K562 (cell line): ENCODE results near the gene FANCC.
A peak's percentile ranks its signal among the peaks of the same experiment; 100 is the strongest.

ENCODE experiments used
- MTA2 ChIP-seq: fragments of 450-650 bp; IDR thresholded peaks from 2 replicates; pipeline ENCODE4 v1.6.1; 2016; ENCODE audit warnings: low read depth
- POLR3G ChIP-seq: IDR thresholded peaks from 2 replicates; pipeline ENCODE4 v1.6.1; 2011; ENCODE audit not compliant: insufficient read length, insufficient replicate concordance; ENCODE audit errors: extremely low read depth
- RAD21 ChIP-seq, 2 experiments: fragments of 250-450 bp in 1 of 2; fragments of 450-650 bp in 1 of 2; sonication (Bioruptor Pico) in 1 of 2; formaldehyde crosslinking in 1 of 2; IDR thresholded peaks in 1 of 2; conservative IDR thresholded peaks in 1 of 2; 2 replicates each; pipeline versions ENCODE4 v1.4.0 to v1.8.0; 2020 to 2022; ENCODE audit warnings: mild to moderate bottlenecking in 2 of 2, moderate library complexity in 1 of 2
- SPI1 ChIP-seq: IDR thresholded peaks from 2 replicates; pipeline ENCODE4 v1.6.1; 2011; ENCODE audit warnings: low read depth, low read length, control low read depth, borderline replicate concordance
- TF ChIP-seq, protein P1 (sequence below), 3 experiments: IDR thresholded peaks in 2 of 3; conservative IDR thresholded peaks in 1 of 3; 2 replicates each; pipeline ENCODE4 v1.5.1; 2011 to 2012; ENCODE audit warnings: low read length in 3 of 3, mild to moderate bottlenecking in 3 of 3, control low read depth in 2 of 3, improper control_type of control experiment in 1 of 3, inconsistent platforms in 1 of 3, low read depth in 1 of 3, mixed read lengths in 1 of 3, moderate library complexity in 1 of 3; ENCODE audit not compliant: insufficient read depth in 2 of 3
- TF ChIP-seq, protein P2 (sequence below): fragments of 250-450 bp; sonication (Bioruptor Pico); IDR thresholded peaks from 2 replicates; pipeline ENCODE4 v1.8.0; 2021; ENCODE audit warnings: borderline replicate concordance, mild to moderate bottlenecking, moderate library complexity; ENCODE audit not compliant: poor library complexity, severe bottlenecking

DNA sequence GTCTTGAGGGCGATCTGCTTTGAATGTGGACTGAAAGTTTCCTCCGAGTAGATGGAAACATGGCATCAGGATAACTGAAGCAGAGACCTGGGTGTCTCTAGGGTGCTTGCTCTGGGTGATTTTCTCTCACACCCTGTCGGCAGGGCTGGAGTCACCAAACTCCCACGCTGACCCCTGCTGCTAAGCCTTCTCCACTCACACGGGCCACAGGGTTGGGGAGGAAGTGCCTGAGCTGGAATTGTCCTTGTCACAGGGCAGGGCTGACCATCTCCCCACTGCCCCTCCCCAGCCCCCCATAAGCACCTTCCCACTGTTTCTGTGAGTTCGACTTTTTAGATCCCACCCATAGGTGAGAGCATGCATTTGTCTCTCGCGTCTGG, 212.9 kb downstream of the FANCC start:
- TF ChIP-seq, protein P1, sequence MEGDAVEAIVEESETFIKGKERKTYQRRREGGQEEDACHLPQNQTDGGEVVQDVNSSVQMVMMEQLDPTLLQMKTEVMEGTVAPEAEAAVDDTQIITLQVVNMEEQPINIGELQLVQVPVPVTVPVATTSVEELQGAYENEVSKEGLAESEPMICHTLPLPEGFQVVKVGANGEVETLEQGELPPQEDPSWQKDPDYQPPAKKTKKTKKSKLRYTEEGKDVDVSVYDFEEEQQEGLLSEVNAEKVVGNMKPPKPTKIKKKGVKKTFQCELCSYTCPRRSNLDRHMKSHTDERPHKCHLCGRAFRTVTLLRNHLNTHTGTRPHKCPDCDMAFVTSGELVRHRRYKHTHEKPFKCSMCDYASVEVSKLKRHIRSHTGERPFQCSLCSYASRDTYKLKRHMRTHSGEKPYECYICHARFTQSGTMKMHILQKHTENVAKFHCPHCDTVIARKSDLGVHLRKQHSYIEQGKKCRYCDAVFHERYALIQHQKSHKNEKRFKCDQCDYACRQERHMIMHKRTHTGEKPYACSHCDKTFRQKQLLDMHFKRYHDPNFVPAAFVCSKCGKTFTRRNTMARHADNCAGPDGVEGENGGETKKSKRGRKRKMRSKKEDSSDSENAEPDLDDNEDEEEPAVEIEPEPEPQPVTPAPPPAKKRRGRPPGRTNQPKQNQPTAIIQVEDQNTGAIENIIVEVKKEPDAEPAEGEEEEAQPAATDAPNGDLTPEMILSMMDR (IDR thresholded peaks at IDR 0.05 in 2 of 3, conservative IDR thresholded peaks at IDR 0.05 in 1 of 3; ENCODE audit: insufficient read depth in 2 of 3, low read depth in 1 of 3, low read length in 3 of 3): 0 out of 6 replicates have a peak, but pooled peaks of 1 of the 3 experiments have one; percentile 2
- no peak for TF ChIP-seq MTA2
- TF ChIP-seq RAD21 (CRISPR knock-in tag; conservative IDR thresholded peaks at IDR 0.05 in 1 of 2, IDR thresholded peaks at IDR 0.05 in 1 of 2): no peak; a peak in 1 of 4 replicates
- TF ChIP-seq, protein P2, sequence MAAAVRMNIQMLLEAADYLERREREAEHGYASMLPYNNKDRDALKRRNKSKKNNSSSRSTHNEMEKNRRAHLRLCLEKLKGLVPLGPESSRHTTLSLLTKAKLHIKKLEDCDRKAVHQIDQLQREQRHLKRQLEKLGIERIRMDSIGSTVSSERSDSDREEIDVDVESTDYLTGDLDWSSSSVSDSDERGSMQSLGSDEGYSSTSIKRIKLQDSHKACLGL (CRISPR knock-in tag): no peak
- peak; percentile 17; the same call in 1 of the 2 replicates for TF ChIP-seq SPI1
- no peak for TF ChIP-seq POLR3G
